Measurements from ENCODE around the gene MYO18B.
A peak's percentile ranks its signal among the peaks of the same experiment; 100 is the strongest.

The MYO18B gene

GRCh38 chr22:25911243-25911972 lies 169.4 kb downstream of the MYO18B start:
- no peak for DNase-seq (ENCODE audit: low read depth)
- no peak overlapping the region for H3K4me3 ChIP-seq (ENCODE audit: low read depth, low read length)

DNA sequence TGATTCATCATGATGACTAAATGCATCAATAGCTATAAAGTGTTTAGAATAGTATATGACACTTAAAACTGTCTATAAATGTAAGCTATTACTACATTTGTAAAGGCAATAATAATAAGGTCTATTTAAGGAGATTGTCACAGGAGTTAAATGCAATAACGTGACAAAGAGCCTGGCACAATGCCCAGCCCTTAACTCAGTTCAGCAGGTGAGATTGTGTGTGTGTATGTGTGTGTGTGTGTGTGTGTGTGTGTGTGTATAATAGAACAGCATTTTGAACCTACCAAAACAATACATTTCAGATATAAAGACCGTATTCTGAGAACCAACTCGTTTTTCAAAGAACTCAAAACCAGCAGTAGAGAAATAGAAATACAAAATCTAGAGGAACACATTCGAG lies 177.5 kb downstream of the MYO18B start:
- DNase-seq (ENCODE audit: low read depth), result no peak

GRCh38 chr22:25922141-25922540 lies 180.2 kb downstream of the MYO18B start:
- no peak overlapping the region for H3K4me3 ChIP-seq (ENCODE audit: low read depth, low read length)
- DNase-seq (ENCODE audit: low read depth), result no peak

More for the DNA sequence above, 177.5 kb downstream of the MYO18B start:
- no peak overlapping the region for H3K4me3 ChIP-seq (ENCODE audit: low read depth, low read length)

DNA sequence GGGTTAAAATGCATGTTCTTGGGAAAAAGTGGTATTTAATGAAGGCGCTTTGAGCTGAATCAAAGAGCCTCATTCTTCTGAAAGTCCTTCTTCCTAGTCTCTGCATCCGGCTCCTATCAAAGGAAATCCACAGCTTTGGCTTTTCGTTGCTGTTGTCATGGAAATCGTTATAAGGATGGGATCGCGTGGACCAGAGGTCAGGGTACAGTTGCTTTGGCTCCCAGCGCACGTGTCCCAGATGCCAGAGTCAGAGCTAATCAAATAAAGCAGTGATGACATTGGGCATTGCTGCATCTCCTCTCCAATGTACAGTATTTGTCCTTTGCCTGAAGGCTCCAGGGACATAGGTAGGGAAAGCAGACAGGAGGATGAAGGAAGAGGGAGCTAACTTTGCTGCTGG lies 181.9 kb downstream of the MYO18B start:
- DNase-seq (ENCODE audit: low read depth), result no peak
- no peak overlapping the region for H3K4me3 ChIP-seq (ENCODE audit: low read depth, low read length)

- DNase-seq (ENCODE audit: low read depth), result no peak
Observed at GRCh38 chr22:25928038-25928437, 186.1 kb downstream of the MYO18B start.

GRCh38 chr22:25929321-25929878 lies 187.4 kb downstream of the MYO18B start:
- no peak overlapping the region for H3K4me3 ChIP-seq (ENCODE audit: low read depth, low read length)
- no peak for DNase-seq (ENCODE audit: low read depth)

More at GRCh38 chr22:25928038-25928437, 186.1 kb downstream of the MYO18B start:
- H3K4me3 ChIP-seq (ENCODE audit: low read depth, low read length), result no peak overlapping the region

GRCh38 chr22:25930083-25930482 lies 188.1 kb downstream of the MYO18B start:
- DNase-seq (ENCODE audit: low read depth), result no peak
- no peak overlapping the region for H3K4me3 ChIP-seq (ENCODE audit: low read depth, low read length)

GRCh38 chr22:25930788-25931310 lies 188.9 kb downstream of the MYO18B start:
- no peak for DNase-seq (ENCODE audit: low read depth)
- H3K4me3 ChIP-seq (ENCODE audit: low read depth, low read length), result no peak overlapping the region

- no peak overlapping the region for H3K4me3 ChIP-seq (ENCODE audit: low read depth, low read length)
- no peak for DNase-seq (ENCODE audit: low read depth)
Observed at GRCh38 chr22:25933158-25933788, 191.3 kb downstream of the MYO18B start.

DNA sequence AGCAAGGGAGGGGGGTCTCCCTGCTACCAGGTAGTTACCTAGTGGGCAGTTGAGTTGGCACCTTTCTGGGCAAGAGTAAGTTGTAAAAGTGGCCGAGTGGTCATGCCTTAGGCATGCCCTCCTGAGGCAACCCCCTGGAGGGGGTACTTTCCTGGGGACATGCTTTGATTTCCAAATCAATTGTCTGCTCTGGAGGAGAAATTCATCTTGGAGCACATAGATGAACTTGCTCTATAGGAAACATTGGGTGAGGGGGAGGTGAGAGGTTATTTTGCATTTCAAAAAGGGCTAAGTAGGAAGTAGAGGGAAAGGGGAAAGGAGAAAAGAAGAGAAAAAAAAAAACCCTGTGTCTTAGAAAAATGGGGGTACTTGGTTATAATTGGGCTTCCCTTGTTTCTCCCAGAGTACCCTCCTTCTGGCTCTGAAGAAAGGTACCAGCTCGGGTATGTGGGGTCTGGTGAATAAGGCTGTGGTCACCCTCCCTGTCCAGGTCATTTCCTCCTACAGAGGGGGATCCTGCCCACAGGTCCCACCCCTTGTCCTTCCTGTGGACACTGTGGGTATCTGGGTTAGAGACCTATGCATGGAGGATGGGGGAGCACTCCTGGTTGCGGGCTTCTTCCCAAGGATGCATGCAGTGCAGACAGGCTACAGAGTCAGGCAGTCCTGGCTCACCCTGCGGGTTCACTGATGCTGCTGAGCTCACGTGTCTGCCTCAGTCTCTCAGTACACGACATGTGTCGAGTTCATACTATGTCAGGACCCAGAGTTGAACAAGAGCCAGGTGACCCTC lies 193.5 kb downstream of the MYO18B start:
- no peak for DNase-seq (ENCODE audit: low read depth)
- no peak overlapping the region for H3K4me3 ChIP-seq (ENCODE audit: low read depth, low read length)

DNA sequence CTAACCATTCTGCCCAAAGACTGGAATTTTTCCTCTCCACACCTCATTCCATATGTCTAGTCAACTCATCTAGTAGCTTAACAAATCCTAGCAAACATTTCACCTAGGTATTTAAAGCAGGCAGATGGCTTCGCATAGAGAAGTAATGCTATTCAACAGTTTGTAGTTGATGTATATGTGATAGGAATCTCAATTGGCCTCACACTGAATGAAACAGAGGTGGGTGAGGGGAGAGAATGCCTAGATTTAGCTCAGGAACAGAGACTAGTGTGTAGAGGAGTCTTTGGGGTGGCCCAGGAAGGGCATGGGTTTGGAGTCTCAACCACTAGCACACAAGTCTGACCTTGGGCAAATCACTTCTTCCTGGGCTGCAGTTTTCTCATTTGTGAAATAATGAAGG lies 196.2 kb downstream of the MYO18B start:
- DNase-seq (ENCODE audit: low read depth), result no peak
- H3K4me3 ChIP-seq (ENCODE audit: low read depth, low read length), result no peak overlapping the region

DNA sequence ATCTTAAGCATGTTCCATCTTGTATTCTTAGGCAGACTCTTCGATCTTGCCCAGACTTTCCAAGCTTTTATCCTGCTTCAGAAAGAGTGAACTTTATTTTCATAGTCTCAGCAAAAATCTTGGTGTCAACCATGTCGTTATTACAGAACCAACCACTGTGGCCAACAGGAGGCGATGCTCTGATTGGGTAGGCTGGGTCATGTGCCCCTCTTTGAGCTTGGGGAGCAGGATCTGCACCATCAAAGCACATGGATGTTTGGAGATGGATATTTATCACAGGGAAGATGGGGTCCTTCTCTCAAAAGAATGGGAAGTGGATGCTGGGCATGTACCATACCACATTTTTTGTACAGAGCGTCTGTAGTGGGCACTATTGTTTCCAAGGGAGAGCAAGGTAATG lies 197.4 kb downstream of the MYO18B start:
- no peak for DNase-seq (ENCODE audit: low read depth)
- no peak overlapping the region for H3K4me3 ChIP-seq (ENCODE audit: low read depth, low read length)

GRCh38 chr22:25940479-25940878 lies 198.5 kb downstream of the MYO18B start:
- no peak for DNase-seq (ENCODE audit: low read depth)
- no peak overlapping the region for H3K4me3 ChIP-seq (ENCODE audit: low read depth, low read length)

DNA sequence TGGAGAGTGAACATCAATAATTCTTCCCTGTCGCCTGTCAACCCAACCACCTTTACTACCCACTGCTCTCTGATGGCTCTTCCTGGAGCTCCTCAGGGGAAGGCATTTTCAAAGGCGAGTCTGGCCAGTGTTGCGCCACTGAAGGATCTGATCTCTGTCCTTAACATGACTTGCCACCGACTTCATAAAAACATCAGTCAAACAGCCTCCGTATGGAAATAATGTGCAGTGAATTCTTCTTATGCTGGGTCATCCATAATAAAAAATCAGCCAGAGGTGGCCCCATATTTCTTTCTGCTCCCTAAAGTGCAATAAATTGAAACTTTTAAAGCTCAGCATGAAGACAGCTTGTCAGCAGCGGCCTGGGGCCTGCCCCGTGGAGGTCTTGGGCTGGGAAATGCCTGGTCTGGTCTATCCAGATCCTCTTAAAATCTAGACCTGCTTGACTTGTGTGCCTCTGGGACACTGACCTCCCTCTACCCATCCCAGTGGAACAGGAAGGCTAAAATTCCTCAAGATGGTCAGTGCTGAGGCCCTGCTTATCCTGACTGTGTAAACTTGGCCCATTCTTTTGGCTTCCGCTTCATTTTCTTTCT lies 199.5 kb downstream of the MYO18B start:
- no peak for DNase-seq (ENCODE audit: low read depth)
- no peak overlapping the region for H3K4me3 ChIP-seq (ENCODE audit: low read depth, low read length)

DNA sequence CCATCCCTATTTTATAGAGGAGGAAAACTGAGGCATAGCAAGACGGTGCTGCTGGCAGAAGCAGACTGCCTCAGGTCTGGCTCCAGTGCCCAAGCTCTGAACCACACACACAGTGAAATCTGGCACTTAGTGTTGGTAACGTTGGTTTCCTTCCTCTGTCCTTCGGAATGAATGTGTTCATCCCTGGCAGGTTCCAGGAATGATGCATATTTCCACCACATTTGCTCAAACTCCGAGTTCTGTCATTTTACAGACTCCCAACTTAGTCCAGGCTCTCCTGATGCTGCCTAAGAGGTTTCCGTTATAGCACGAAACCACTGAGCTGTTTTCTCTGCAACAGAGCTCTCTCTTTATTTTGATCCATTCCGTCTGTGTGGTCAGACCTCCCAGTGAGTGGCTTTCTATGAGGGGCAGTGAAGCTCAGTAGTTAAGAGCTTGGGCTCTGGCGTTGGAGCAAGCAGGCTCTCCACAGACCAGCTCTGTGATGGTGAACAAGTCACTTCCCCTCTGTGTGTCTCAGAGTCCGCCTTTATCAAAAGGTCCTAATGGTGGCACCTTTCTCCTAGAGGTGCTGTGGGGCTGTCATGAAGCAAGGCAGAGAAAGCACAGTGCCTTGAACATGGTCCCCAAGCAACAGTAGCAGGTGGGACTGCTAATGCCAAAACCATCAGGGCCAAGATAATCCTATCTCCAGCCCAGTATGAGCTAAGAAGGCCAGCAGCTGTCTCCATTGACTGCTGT lies 200.3 kb downstream of the MYO18B start:
- no peak overlapping the region for H3K4me3 ChIP-seq (ENCODE audit: low read depth, low read length)
- peak; percentile 2 for DNase-seq (ENCODE audit: low read depth)

GRCh38 chr22:25942856-25943411 lies 200.9 kb downstream of the MYO18B start:
- peak; percentile 1 for DNase-seq (ENCODE audit: low read depth)
- no peak overlapping the region for H3K4me3 ChIP-seq (ENCODE audit: low read depth, low read length)

DNA sequence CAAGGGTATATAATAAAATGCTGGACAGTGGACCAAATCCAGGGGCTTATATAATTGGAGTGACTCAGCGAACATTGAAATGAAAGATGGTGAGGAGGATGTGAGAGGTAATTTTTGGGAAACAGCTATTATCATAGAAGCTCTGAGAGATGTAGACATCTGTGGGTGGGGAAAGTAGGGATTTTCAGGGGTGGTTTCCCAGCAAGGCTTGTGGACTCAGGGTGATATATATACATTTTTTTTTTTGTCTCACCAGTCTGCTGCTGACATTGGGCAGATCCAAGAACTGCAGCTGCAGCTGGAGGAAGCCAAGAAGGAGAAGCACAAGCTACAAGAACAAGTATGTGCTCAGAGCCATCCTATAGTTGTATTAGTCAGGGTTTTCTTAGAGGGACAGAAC lies 208.1 kb downstream of the MYO18B start:
- no peak for DNase-seq (ENCODE audit: low read depth)
- no peak overlapping the region for H3K4me3 ChIP-seq (ENCODE audit: low read depth, low read length)

GRCh38 chr22:25953276-25953675 lies 211.3 kb downstream of the MYO18B start:
- no peak for DNase-seq (ENCODE audit: low read depth)
- H3K4me3 ChIP-seq (ENCODE audit: low read depth, low read length), result no peak overlapping the region

DNA sequence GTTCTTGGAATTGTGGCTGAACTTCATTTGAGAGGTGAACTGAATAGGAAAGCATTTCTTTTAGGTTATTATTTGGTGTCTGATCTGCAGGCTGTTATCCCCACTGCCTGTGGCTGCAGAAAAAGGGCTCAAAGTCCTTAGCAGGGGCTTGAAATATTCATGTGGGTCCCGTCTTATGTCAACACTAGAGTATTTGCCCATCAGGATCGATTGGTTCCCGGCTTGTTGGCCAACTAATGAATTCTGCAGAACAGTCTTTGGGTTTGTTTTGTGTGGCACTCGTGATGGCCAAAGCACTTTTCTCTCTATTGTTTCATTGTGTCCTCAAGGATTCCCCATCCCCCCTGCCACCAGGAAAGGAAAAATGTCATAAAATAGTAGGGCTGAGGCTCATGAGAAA lies 211.9 kb downstream of the MYO18B start:
- no peak overlapping the region for H3K4me3 ChIP-seq (ENCODE audit: low read depth, low read length)
- DNase-seq (ENCODE audit: low read depth), result no peak
